HG03342 (cell line): ENCODE results near the gene LYST.
A peak's percentile ranks its signal among the peaks of the same experiment; 100 is the strongest.
"Not testable (repeated sequence)": the region's sequence is repeated elsewhere in the genome, so short reads cannot be mapped to it uniquely, and the experiment has no call there.

ENCODE experiments used
- ATAC-seq: cut with Tn5 transposase; IDR thresholded peaks from one replicate; pipeline ENCODE4 v1.9.1; 2021; ENCODE audit warnings: mild to moderate bottlenecking, moderate library complexity; ENCODE audit not compliant: unreplicated experiment

Gene LYST

DNA sequence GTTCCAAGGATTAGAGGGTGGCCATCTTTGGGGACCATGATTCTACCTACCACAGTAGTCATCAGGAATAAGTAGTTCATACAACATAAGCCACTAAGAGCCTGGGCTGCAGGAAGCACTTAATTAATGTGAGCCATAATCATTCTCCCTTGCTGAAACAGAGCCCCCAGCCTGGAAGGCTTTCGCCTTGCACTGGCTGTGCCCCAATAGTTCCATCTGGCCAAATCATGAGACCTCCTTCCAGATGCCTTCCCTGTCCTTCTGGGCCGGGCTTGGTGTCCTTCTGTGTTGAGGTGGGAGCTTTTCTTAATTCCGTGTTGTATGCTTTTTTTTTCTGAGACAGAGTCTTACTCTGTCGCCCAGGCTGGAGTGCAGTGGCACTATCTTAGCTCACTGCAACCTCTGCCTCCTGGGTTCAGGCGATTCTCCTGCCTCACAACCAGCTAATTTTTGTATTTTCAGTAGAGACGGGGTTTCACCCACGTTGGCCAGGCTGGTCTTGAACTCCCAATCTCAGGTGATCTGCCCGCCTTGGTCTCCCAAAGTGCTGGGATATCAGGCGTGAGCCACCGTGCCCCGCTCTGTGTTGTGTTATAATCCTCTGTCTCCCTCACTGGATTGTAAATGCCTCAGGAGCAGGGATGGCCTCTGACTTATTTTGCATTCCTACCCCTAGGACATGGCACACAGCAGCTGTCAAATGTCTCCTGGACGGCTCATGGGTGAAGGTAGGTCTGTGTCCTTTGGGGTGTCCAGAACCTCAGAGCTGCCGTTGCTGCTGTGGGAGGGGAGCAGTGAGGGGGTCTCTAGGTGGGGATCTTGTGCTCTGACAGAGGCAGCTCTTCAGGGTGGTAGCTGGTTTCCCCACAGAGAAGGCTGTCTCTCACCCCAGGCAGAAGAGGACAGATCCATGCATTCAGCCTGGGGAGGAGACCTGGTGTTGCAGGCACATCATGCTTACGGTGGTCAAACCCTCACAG, 227.2 kb downstream of the LYST start:
- ATAC-seq, result no peak

DNA sequence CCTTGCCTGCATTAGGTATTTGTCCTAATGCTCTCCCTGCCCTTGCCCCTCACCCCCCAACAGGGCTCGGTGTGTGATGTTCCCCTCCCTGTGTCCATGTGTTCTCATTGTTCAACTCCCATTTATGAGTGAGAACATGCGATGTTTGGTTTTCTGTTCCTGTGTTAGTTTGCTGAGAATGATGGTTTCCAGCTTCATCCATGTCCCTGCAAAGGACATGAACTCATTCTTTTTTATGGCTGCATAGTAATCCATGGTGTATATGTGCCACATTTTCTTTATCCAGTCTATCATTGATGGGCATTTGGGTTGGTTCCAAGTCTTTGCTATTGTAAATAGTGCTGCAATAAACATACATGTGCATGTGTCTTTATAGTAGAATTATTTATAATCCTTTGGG, 228.1 kb downstream of the LYST start:
- not testable (repeated sequence) for ATAC-seq

DNA sequence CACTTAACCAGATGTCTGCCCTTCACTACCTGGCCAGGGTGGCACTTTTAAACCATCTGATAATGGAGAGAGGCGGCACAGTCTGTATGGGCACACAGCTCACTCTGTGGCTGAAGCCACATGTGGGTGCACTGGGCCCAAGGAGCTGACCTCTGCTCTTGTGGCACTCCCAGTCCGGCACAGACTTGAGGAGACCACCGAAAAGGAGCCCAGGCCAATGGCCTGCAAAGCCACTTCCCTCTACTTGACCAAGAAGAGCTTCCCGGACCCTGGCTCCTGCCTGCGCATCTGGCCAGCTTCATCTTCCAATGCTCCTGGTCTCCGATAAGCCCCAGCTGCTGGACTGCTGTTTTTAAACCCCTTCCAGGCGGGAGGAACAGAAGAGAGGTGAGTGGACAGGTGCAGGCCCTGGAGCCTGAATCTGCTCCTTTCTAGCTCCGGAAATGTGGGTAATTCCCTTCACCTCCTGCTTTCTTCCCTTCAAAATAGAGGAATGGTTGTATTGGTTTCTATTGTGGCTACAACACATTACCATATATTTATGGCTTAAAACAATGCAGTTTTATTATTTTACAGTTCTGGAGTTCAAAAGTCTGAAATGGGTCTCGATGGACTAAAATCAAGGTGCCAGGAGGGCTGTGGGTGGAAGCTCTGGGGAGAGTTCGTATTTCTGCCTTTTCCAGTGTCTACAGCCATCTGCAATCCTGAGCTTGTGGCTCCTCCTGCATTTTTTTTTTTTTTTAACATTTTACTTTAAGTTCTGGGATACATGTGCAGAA, 228.8 kb downstream of the LYST start:
- ATAC-seq, result no peak

DNA sequence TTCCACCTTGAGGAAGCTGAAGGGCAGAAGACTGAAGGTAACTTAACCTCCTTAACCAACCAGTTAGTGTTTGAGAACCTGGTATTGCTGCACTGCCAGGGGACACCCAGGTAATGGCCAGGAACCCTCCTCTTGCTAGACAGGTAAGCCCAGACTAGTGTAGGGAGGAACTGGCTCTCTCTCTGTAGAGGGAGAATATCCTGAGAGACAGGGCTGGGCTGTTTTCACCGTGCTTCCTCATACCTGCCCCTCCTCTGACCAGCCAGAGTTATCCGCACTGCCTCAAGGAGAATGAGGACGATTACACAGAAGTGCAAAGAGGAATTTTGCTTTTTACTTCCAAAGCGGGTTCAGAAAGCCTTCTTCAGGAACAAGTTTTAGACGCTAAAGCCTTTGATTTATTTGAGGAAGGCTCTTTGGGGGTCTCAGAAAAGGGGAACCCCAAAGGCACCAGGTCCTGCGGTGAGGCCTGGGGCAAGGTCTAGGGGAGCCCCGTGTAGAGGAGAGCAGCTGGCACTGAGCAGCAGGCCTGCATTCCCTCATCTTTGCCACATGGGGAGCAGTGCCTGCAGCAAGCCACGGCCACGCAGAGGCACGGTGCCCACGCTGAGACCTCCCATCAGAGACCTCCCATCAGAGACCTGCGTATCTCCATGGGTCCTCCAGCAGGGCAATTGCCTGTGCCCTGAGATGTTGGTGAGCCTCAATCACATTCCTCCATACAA, 230.6 kb downstream of the LYST start:
- ATAC-seq, result no peak

DNA sequence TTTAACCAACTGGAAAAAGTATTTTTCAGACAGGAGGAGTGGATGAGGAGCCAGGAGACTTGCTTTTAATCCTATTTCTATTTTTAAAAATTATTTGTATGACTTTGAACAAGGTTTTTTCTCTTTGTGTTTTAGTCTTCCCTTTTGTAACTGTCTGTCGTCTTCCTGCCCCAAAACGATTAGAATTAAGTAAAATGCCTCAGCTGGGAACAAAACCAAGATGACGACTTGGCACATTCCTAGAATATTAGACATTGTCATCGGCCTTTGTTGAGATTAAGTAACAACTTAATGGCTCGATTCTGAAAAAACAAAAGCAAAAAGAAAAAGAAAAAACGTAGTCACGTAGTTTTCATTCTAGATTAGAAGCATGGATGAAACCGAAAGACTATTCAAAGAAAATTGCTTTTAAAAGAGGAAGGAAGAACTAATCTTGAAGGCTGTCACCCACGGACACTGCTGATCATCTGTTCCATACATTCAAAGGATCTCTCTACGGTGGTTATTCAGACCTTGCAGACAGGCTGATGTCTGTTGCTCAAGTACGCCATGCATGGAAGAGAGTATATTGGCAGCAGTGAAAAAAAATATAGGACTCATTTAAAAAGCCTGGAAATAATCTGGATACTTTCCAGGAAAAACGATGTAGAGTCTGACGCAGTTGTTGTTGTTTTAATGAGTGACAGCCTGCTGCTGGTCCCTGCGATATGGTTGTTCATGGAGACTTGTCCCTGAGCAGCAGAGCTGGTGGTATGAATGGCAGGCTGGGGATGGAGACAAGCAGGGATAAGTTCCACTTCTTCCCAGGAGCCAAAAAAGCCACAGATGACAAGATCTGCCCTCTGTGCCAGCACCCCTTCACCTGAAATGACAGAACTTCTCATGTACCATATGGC, 234.0 kb downstream of the LYST start:
- peak; percentile 77 for ATAC-seq

DNA sequence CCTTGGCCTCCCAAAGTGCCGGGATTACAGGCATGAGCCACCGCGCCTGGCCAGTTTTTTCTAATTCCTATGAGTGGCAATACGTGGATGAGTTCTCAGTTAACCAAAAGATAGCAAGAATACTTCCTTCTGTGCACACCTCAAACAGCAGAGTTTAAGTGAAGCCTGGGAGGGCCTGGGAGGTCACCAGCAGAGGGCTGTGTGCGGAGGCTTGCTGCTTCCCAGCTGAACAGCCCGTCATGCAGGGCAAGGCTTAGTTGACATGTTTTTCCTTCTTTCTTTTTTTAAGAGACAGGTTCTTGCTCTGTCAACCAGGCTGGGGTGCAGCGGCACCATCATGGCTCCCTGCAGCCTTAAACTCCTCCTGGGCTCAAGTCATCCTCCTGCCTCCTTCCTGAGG, 234.9 kb downstream of the LYST start:
- no peak for ATAC-seq

DNA sequence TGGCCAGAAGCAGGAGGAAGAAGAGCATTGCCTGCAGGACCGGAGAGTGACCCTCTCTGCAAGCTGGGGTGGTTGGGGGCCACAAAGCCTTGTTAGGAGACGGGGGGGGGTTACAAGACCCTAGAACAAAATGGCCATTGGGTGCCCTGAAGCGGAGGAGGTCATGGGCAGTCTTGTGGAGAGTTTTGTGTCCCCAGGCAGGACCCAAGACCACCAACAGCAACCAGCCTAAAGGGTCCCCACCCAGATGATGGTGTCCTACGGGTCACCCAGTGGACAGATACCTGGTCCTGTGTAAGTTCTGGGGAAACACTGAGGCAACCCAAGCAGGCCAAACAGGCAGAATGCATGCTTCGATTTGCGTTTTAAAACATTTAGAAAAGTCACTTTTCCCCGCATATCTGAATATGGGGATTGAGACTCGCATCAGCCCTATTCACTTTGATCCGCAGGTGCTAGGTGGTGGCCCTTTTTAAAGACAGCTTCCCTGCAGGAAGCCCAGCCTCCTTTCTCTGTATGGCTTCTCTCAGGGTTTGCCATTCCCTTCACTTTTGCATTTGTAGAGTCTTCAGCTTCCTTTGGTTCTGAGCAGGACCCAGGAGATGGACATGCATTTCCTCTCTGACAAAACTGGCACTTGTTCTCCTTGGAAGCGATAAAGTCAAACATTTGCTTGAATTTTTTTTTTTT, 238.2 kb downstream of the LYST start:
- no peak for ATAC-seq

DNA sequence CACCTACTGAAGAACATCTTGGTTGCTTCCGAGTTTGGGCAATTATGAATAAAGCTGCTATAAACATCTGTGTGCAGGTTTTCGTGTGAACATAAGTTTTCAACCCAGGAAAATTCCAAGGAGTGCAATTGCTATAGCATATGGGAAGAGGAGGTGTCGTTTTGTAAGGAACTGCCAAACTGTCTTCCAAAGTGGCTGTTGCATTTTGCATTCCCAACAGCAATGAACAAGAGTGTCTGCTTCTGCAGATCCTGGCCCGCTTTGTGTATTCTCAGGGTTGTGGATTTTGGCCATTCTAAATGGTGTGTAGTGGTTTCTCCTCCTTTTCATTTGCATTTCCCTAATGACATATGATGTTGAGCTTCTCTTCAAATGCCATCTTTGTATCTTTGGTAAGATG, 240.9 kb downstream of the LYST start:
- no peak for ATAC-seq

DNA sequence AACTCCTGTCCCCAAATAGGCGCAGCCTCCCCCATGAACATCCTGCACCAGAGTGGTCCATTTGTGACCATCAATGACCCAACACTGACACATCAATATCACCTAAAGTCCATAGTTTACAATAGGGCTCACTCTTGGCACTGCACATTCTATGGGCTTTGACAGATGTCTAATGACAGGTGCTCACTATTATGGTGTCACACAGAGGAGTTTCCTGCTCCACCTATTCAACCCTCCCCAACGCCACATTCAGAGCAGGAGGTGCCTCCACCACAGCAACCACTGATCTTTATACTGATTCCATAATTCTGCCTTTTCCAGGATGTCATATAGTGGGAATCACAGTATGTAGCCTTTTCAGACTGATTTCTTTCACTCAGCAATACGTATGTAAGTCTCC, 241.4 kb downstream of the LYST start:
- no peak for ATAC-seq

DNA sequence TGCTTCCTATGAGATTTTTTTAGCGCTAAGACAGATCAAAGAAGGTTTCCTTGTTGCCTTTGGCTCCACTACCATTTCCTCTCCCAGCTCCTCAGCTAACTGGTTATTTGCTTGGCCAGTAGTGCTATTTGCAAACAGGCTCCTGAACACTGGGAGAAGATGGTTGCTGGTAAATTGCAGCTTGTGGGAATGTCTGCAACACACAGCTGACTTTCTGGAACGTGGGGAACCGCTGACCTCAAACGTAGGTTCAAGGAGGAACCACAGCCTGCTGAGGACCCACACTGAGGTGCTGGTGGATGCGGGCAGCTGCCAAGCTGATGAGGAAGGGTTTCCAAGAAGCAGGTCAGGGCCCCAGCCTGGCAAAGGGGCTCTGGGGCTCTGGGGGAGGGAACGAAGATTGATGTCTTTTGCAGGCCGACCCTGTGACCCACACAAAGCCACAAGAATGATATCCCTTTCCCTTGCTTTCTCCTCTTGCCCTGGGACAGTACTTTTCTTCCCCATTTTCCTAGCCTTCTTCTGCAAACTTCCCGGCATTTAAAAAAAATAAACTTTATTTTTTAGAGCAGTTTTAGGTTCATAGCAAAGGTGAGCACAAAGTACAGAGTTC, 241.9 kb downstream of the LYST start:
- ATAC-seq, result no peak

DNA sequence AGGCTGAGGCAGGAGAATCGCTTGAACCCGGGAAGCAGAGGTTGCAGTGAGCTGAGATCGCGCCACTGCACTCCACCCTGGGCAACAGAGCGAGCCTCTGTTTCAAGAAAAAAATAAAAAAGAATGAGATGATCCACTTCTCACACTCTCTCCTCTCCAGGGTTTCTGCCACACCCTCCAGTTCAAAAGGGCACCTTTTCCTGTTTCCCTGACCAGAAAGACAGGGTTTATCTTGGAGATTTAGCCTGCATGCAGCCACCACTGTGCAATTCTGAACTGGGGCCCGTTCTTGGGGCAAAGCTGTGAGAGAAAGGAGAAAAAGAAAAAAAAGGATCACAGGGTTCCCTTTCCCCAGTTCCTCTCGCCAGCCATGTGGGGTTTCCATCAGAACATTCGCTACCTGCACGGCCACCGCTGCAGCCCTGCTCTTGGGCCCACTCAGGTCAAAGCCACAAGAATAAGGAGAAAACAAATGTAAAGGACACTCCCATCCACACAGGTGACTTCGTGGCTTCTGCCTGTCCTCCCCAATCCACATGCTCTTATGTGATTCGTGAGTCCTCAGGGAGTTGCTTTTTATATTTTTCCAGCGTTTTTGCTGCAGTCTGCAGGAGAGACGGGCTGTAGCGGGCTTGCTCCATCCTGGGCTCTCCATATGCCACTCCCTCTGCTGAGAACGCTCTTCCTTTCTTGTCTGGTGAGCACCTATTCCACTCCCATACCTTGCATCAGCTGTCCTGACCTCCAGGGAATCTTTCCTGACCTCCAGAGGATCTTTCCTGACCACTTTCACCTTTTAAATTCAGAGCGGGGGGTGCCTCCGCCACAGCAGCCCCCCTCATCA, 243.5 kb downstream of the LYST start:
- ATAC-seq, result no peak

DNA sequence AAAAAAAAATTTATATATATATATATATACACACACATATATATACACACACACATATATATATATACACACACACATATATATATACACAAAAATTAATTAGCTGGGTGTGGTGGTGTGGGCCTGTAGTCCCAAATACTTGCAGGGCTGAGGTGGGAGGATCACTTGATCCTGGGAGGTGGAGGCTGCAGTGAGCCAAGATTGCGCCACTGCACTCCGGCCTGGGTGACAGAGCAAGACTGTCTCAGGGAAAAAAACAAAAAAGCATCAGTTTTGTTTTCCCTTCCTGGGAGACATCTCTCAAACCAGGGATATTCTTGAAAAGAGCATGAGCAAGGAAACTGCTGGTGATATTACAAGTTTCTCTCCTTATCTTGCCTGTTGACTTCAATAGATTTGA, 247.6 kb downstream of the LYST start:
- not testable (repeated sequence) for ATAC-seq

DNA sequence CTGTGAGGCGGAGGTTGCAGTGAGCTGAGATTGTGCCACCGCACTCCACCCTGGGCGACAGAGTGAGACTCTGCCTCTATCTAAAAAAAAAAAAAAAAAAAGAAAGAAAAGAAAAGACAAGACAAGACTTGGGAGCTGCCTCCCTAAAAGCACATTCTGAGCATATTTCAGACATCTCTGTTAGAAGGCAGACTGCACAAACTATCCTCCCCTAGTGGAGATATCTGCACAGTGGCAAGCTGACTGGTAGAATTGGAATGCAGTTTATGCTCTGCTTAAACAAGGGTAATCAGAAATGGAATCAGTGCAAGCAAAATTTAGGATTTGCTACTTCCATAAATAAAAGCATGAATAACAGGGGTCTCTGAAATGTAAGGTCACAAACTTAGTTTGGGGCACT, 248.9 kb downstream of the LYST start:
- ATAC-seq, result no peak

DNA sequence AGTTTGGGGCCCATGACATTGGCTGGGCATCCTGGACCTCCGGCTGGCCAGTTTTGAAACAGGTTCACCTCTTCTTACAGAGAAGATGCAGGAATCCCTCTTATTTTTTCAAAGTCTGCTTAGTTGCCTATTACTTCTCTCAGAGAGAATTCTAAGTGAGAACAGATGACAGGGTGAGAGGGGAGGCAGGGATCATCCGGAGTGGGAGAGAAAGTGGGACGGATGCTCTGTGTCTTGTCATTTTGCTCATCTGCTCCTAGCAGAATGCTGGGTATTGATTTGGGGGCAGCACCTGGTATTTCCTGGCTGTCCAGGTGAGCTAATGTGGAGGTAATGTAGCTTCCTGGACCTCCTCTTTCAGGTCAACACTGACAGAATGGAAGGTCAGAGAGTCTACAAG, 249.6 kb downstream of the LYST start:
- ATAC-seq, result no peak

DNA sequence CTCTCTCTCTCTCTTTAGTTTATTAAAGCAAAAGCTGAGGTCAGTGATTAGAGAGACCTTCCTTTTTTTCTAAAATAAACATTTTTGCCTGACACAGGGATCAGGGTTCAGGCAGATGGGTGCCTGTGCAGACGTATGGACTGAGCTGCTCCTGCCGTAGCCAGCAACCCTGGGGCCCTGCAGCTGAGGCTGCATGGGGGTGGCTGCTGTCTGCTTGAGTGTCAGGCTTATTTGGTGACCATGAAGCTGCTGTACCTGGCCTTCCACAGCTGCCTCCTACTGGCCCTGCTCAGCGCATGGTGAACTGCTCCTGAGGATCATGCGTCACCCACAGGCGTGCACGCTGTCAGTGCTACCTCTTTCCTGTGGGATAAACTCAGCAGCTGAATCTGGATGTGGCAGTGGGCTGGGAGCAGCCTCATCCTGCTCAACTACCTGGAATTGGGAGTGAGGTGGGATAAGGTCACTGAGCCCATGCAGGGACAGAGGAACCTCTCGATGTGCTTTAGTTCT, 252.2 kb downstream of the LYST start:
- no peak for ATAC-seq

DNA sequence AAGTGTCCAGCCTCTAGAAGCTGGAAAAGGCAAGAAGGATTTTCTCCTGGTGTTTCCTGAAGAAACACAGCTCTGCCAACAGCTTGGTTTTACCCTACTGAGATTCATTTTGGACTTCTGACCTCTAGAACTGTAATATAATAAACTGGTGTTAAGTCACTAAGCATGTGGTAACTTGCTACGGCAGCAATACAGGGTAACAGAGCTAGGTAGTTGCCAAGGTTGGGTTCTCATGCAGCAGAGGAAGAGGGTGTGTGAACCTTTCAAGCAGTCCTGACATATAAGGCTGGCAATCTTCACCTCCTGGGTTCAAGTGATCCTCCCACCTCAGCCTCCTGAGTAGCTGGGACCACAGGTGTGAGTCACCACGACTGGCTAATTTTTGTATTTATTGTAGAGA, 253.1 kb downstream of the LYST start:
- no peak for ATAC-seq

DNA sequence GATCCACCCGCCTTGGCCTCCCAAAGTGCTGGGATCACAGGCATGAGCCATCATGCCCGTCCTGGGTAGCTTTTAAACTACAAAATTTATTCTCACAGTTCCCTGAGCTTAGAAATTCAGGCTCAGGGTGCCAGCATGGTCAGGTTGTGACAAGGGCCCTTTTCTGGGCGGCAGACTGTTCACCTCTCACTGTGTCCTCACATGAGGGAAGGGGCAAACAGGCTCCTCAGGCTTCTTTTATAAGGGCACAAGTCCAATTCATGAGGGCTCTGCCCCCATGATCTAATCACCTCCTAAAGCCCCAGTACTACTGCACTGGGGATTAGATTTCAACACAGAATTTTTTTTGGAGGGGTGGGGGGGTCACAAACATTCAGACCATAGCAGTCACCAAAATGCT, 253.9 kb downstream of the LYST start:
- ATAC-seq, result no peak
